Measurements from ENCODE around the gene CCDC92B.

CCDC92B gene

DNA sequence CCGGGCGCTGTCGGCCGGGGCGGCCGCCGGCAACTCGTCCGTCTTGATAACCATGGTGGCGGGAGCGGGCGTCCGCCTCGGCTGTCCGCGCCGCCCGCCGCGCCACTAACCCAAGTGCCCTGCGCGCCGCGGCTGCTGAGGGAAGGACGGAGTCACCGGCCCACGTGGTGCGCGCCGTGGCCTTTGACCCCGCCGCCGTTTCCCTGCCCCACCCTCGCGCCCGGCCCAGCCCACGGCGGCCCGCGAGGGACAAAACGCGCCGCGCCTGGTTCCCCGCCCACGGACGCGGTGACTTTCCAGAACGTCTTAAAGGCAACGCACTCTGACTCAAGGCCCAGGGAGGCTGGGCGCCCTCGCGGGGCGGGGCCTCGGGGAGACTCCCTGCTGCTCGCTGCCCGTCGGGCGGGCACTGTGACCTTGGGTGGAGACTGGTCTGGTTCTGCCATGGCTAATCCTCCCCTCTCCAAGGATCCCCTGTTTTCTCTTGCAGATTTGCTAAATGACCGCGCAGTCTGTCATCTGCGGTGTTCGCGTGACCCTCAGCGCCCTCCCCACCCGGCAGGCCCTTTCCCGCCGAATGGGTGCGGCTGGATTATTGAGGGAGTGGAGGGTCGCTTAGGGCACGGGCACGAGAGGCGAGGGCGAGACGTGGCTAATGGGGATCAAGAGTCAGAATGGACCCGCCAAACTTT is 37.7 kb downstream of the CCDC92B start, which contains the start of gene CLUH:
Gene CLUH (minus strand): TSS at position 157 of the 692 bp plus-strand sequence. CDS start 103 bp downstream, at position 54.
- DNase-seq (ENCODE audit: low read depth): peak; percentile 97
- peak within 1 kb of the TSS; percentile 80 for H3K4me3 ChIP-seq (ENCODE audit: low read length)
- TF ChIP-seq, protein P1, sequence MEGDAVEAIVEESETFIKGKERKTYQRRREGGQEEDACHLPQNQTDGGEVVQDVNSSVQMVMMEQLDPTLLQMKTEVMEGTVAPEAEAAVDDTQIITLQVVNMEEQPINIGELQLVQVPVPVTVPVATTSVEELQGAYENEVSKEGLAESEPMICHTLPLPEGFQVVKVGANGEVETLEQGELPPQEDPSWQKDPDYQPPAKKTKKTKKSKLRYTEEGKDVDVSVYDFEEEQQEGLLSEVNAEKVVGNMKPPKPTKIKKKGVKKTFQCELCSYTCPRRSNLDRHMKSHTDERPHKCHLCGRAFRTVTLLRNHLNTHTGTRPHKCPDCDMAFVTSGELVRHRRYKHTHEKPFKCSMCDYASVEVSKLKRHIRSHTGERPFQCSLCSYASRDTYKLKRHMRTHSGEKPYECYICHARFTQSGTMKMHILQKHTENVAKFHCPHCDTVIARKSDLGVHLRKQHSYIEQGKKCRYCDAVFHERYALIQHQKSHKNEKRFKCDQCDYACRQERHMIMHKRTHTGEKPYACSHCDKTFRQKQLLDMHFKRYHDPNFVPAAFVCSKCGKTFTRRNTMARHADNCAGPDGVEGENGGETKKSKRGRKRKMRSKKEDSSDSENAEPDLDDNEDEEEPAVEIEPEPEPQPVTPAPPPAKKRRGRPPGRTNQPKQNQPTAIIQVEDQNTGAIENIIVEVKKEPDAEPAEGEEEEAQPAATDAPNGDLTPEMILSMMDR (conservative IDR thresholded peaks at IDR 0.05; ENCODE audit: low read length): no peak

DNA sequence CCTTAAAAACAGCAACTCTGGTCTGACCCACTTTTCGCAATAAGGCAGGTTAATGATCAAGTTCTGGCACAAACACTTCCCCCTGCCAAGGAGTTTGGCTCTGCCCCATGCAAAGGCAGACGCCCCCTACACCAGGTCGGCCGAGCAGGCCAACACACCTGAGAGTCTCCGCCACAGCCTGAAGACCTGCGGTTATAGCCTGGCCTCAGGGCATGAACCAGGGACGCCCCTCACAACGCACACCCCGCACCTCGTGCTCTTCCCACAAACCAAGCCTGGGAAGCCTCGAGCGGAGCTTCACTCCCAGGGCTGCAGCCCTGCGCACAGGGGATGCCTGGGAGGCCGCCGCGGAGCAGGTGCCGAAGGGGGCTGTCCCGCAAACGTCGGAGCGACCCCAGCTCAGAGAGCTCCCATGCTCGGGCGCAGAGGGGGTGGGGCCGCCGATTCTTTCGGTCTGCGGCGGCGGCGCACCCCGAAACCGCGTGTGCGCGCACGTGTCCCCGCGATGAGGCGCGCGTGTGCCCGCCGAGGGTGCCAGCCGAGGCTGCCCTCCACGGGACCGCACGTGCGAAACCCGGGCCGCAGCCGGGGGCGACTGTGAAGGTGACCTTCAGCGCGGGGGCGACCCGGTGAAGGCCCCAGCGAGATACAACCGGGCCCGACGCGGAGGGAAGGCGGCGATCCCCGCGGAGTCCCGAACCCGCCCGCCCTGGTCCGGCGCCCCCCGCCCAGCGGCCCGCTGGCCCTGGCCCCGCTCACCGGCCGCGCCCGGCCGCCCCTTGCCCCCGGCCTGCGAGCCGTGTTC is 38.4 kb downstream of the CCDC92B start:
- no peak for DNase-seq (ENCODE audit: low read depth)
- TF ChIP-seq, protein P1 (conservative IDR thresholded peaks at IDR 0.05; ENCODE audit: low read length): no peak
- H3K4me3 ChIP-seq (ENCODE audit: low read length): peak overlapping the region; percentile 80

DNA sequence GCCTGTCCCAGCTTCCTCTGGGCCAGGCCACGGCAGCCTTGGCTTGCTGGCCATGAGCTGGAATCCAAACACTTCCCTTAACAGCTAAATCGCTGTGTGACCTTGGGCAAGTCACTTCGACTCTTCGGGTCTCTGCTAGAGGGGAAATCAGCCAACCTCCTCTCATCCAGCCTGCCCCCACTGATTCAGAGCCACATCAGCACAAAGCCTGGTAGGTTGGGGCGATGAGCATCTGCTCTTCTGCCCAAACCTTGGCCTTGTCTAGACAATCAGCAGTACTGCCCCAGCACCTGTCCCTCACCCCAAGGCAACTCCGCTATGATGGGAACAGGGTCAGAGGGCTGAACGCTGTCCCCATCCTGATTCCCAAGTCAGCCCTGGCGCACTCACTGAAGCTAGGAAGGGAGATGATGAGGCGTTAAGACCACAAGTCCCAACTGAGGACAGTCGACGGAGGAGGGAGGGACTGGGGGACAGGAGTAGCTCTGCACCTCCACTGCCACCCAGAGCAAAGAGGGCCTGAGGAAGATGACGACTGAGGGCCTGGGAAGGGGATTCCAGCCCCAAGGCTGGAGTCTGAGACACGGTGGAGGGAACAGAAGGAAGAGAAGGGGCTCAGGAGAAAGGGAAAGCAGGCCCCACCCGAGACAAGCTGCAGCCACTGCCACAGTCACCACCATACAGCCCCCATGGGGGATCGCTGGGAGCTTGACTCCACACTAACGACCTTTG is 39.2 kb downstream of the CCDC92B start:
- DNase-seq (ENCODE audit: low read depth): no peak
- H3K4me3 ChIP-seq (ENCODE audit: low read length): peak overlapping the region; percentile 80
- TF ChIP-seq, protein P1 (conservative IDR thresholded peaks at IDR 0.05; ENCODE audit: low read length): no peak

DNA sequence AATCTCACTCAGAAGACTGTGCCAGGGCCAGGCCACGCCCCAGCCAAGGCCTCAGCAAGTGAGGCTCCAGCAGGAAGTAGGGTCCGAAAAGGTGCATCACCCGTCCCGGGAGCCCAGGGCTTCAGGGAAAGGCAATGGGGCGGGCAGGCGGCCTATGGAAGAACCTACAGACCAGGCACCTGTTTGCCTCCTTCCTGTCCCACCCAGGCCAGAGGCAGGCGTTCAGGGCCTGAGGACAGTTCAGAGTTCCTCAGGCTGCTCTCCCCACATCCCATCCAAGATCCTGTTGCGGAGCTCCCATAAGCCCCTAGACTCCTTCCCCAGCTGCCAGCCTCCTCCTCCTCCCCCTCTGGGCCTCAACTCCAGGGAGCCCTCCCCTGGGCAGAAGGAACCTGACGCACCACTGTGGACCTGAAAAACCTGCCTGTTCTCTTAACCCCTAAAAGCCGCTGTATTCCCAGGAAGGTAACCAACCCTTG is 40.2 kb downstream of the CCDC92B start:
- peak overlapping the region; percentile 30 for H3K4me3 ChIP-seq (ENCODE audit: low read length)
- peak; percentile 15 for DNase-seq (ENCODE audit: low read depth)
- TF ChIP-seq, protein P1 (conservative IDR thresholded peaks at IDR 0.05; ENCODE audit: low read length): no peak

DNA sequence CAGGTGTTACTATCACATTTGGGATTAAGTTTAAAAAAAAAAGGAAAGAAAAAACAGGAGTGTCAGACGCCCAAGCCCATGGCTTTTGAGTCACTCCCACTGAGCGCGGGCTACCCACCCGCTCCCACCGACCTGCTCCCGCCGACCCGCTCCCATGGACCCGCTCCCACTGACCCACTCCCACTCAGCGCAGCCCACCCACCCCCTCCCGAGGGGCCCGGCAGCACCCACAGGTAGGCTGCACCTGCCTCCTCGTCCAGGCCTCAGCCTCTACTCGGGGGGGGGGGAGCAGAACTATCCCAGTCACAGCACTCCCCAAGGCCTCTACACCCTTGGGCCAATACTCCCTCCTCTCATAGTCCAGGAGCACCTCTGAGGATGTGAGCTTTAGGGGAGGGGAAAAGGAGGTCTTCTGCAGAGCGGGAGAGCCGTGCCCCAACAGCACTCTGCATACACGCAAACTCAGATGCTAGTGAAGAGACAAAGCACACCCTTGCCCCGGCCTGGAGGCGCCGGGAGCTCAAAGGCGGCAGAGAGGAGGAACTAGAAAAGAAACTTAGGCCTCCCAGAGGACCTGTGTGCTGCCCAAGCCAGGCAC is 40.8 kb downstream of the CCDC92B start:
- no peak for DNase-seq (ENCODE audit: low read depth)
- TF ChIP-seq, protein P1 (conservative IDR thresholded peaks at IDR 0.05; ENCODE audit: low read length): no peak
- H3K4me3 ChIP-seq (ENCODE audit: low read length): no peak overlapping the region; the same call in 1 of the 2 replicates

DNA sequence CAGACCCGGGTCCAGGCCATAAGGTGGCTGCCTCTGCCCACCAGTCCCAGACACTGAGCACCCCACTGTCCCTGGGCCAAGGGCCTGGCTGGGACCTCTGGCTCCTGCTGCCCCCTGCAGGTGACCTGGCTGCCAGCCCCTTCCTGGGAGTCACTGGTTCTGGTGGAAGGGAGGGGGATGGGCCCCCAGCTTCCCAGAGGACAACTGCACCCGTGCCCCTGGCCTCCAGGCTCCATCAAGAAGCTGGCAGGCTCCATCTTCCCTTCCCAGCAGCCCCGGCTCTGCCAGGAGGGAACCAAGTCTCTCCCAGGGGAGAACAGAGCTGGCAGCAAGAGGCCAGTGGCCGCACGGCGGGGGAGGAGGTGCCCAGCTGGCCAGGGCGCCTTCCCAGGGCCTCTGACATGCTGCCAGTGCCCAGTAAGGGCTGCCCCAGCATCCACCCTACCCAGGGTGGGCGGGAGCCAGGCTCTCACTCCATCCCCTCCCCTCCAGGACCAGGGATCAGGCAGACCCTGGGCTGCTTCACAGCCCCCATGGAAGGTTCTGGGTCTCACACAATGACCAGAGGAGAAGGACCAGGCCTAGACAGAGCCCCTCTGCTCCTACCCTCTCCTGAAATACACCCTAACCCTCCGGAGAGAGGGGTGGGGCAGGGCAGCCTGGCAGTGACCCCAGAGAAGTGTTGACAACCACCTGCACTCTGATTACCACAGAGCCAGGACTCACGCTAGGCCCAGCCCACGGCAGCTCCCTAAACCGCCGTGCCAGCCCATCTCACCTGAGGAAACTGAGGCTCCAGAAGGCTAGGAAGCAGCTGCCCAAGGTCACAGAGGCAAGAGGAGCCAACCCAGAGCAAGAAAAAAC is 41.5 kb downstream of the CCDC92B start:
- H3K4me3 ChIP-seq (ENCODE audit: low read length): no peak overlapping the region
- TF ChIP-seq, protein P1 (conservative IDR thresholded peaks at IDR 0.05; ENCODE audit: low read length): peak; percentile 34
- DNase-seq (ENCODE audit: low read depth): no peak
